Hepatocyte (in vitro differentiated cells): ENCODE data around the gene STK11IP. TPM values are rescaled to one million over a fixed set of nuclear protein-coding genes. Genes with fewer than 3 reads are reported as not detected.

Experiments
- DNase-seq: peaks from one replicate; pipeline ENCODE4 v3.0.0-alpha.2; 2016; ENCODE audit warnings: low spot score
- H2AFZ ChIP-seq: fragments of 200-600 bp; sonication (generic); 2 replicates; pipeline ENCODE4 v1.6.0; 2016; ENCODE audit warnings: antibody characterized with exemption, mild to moderate bottlenecking
- H3K27ac ChIP-seq: fragments of 200-600 bp; sonication (generic); 2 replicates; pipeline ENCODE4 v1.5.1; 2016; ENCODE audit warnings: mild to moderate bottlenecking
- H3K27me3 ChIP-seq: fragments of 200-600 bp; sonication (generic); 2 replicates; pipeline ENCODE4 v1.6.1; 2016
- H3K36me3 ChIP-seq: fragments of 200-600 bp; sonication (generic); replicated peaks from 2 replicates; pipeline ENCODE4 v1.5.1; 2016; ENCODE audit warnings: low read depth; ENCODE audit not compliant: insufficient read depth
- H3K4me1 ChIP-seq: fragments of 200-600 bp; sonication (generic); 2 replicates; pipeline ENCODE4 v1.5.1; 2016; ENCODE audit warnings: mild to moderate bottlenecking, moderate library complexity; ENCODE audit not compliant: insufficient read depth
- H3K4me2 ChIP-seq: fragments of 200-600 bp; sonication (generic); 2 replicates; pipeline ENCODE4 v1.6.0; 2016
- H3K4me3 ChIP-seq: fragments of 200-600 bp; sonication (generic); 2 replicates; pipeline ENCODE4 v1.5.1; 2016; ENCODE audit warnings: mild to moderate bottlenecking
- H3K79me2 ChIP-seq: fragments of 200-600 bp; sonication (generic); 2 replicates; pipeline ENCODE4 v1.6.0; 2017; ENCODE audit warnings: mild to moderate bottlenecking
- H3K9me2 ChIP-seq: fragments of 200-600 bp; sonication (generic); replicated peaks from 2 replicates; pipeline ENCODE4 v1.6.0; 2017; ENCODE audit warnings: mild to moderate bottlenecking; ENCODE audit not compliant: insufficient read depth
- H3K9me3 ChIP-seq: fragments of 200-600 bp; sonication (generic); 2 replicates; pipeline ENCODE4 v1.5.1; 2016; ENCODE audit warnings: low read depth, mild to moderate bottlenecking
- H4K20me1 ChIP-seq: fragments of 200-600 bp; sonication (generic); 2 replicates; pipeline ENCODE4 v1.6.0; 2016; ENCODE audit warnings: mild to moderate bottlenecking; ENCODE audit not compliant: insufficient read depth, poor library complexity, severe bottlenecking
- EZH2 ChIP-seq: fragments of 200-600 bp; sonication (generic); IDR thresholded peaks from 2 replicates; pipeline ENCODE4 v1.6.1; 2016; ENCODE audit warnings: antibody characterized with exemption, mild to moderate bottlenecking, borderline replicate concordance
- EZH2phosphoT487 ChIP-seq: fragments of 200-600 bp; sonication (generic); IDR thresholded peaks from one replicate; pipeline ENCODE4 v1.6.1; 2018; ENCODE audit warnings: antibody characterized with exemption, mild to moderate bottlenecking, low read depth, moderate library complexity; ENCODE audit not compliant: unreplicated experiment, severe bottlenecking
- WGBS: methylation state at CpG from one replicate; pipeline ENCODE4 v1.1.6; 2016; ENCODE audit warnings: low lambda C conversion rate; ENCODE audit errors: missing lambda C conversion rate; 5-methylcytosine and 5-hydroxymethylcytosine counted together
- polyA plus RNA-seq: library from polyadenylated mRNA; unstranded; fragments of >200 nt; fragmentation: Nextera tagmentation; extraction: Ambion mirVana; gene quantifications from 2 replicates; pipeline ENCODE4 v1.2.1, GENCODE V29; 2016
- total RNA-seq: library from RNA; depleted of rRNA; stranded (reverse); fragments of >200 nt; gene quantifications from 2 replicates; pipeline ENCODE4 v1.2.3, GENCODE V29; 2014
- TF ChIP-seq, protein P1 (sequence below): fragments of 200-600 bp; sonication (generic); IDR thresholded peaks from 2 replicates; pipeline ENCODE4 v1.5.1; 2016; ENCODE audit warnings: antibody characterized with exemption, mild to moderate bottlenecking; ENCODE audit not compliant: poor library complexity

The STK11IP gene
- total and polyA plus RNA-seq, 2 experiments from 2014 or later, result 16.7 to 17.6 TPM

DNA sequence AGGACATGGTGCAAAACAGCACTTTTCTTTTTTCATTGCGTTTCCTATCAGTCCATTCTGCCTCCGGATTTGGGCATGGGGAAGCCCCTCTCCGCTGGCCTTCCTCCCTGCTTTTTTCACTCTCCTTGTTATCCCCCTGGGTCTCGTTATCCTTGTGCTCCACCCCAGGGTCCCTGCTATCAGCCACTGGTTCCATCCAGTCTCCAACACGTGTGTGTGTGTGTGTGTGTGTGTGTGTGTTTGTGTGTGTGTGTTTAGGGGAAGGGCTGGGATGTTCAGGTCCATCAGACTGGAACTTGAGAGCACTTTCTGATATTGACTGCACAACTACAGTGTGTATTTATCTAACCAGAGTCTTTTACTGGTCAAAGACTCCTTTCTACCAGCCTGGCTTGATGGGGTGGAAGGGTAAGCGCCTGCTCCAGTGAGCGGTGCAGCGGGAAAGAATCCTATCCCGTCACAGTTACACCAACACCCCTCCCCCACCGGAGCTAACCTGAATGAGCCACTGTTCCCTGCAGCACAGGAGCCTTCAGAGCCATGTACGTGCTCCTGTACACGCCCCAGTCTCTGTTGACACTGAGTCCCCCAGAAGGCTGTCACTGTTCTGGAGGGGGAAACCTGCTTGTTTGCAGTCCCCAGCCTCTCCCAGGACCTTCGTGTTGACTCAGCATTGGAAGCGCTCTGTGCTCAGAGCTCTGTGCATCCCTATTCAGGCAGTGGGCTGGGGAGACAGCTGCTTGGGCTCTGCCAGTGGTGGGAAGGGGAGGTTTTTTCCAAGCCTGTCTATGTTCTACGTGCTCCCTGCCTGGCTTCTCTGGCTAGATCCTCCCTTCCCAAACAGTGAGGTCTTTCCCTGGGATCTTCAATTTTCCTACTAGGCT, 20.9 kb upstream of the STK11IP start:
- no peaks in the 10 kb centered on the region for H4K20me1 ChIP-seq
- no peaks in the 10 kb centered on the region for H3K9me3 ChIP-seq

GRCh38 chr2:219578811-219579613, 18.6 kb upstream of the STK11IP start:
- Histone ChIP-seq H4K20me1 (no peaks in the 10 kb centered on the region), H3K36me3 (no peaks in the 10 kb centered on the region), H3K4me3 (no peak overlapping the region), H3K79me2 (no peaks in the 10 kb centered on the region), H3K4me2 (no peak overlapping the region), H3K9me2 (no peaks in the 10 kb centered on the region), H3K27me3 (no peaks in the 10 kb centered on the region), H3K9me3 (no peaks in the 10 kb centered on the region), H2AFZ (no peak overlapping the region), H3K4me1 (peaks cover 4% of the 10 kb centered on the region), H3K27ac (peak overlapping the region; percentile 64)
- TF ChIP-seq, protein P1, sequence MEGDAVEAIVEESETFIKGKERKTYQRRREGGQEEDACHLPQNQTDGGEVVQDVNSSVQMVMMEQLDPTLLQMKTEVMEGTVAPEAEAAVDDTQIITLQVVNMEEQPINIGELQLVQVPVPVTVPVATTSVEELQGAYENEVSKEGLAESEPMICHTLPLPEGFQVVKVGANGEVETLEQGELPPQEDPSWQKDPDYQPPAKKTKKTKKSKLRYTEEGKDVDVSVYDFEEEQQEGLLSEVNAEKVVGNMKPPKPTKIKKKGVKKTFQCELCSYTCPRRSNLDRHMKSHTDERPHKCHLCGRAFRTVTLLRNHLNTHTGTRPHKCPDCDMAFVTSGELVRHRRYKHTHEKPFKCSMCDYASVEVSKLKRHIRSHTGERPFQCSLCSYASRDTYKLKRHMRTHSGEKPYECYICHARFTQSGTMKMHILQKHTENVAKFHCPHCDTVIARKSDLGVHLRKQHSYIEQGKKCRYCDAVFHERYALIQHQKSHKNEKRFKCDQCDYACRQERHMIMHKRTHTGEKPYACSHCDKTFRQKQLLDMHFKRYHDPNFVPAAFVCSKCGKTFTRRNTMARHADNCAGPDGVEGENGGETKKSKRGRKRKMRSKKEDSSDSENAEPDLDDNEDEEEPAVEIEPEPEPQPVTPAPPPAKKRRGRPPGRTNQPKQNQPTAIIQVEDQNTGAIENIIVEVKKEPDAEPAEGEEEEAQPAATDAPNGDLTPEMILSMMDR, result no peak
- TF ChIP-seq EZH2 (no peak), EZH2phosphoT487 (no peak)
- DNase-seq, result no peak
- 79% methylated on average over 8 of the region's 8 CpGs for WGBS

More for the DNA sequence above, 20.9 kb upstream of the STK11IP start:
- 21% methylated on average over 15 of the region's 15 CpGs for WGBS
- TF ChIP-seq EZH2, result no peak
- TF ChIP-seq, protein P1, result no peak
- no peak for TF ChIP-seq EZH2phosphoT487
- Histone ChIP-seq H3K4me2 (peak overlapping the region; percentile 35), H3K9me2 (no peaks in the 10 kb centered on the region), H3K36me3 (no peaks in the 10 kb centered on the region), H3K27ac (peak overlapping the region; percentile 59), H2AFZ (no peak overlapping the region), H3K4me3 (no peak overlapping the region), H3K27me3 (no peaks in the 10 kb centered on the region), H3K4me1 (peaks cover 12% of the 10 kb centered on the region), H3K79me2 (no peaks in the 10 kb centered on the region)
- peak; percentile 86 for DNase-seq

DNA sequence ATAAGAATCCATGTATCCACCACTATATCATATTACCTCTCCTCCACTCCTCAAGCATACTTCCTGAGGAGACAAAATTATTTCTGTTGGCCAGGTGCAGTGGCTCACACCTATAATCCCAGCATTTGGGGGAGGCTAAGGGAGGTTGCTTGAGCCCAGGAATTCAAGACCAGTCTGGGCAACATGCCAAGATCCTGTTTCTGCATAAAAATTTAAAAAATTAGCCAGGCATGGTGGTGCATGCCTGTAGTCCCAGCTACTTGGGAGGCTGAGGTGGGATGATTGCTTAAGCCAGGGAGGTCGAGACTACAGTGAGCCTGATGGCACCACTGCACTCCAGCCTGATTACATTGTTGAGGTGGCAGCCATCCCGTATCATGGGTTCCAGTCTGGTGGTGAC, 16.3 kb upstream of the STK11IP start:
- Histone ChIP-seq H3K9me2 (no peaks in the 10 kb centered on the region), H4K20me1 (no peaks in the 10 kb centered on the region), H3K36me3 (no peaks in the 10 kb centered on the region), H3K4me2 (no peak overlapping the region), H3K79me2 (no peaks in the 10 kb centered on the region), H3K27me3 (no peaks in the 10 kb centered on the region), H2AFZ (no peak overlapping the region), H3K4me1 (peaks cover 4% of the 10 kb centered on the region), H3K4me3 (no peak overlapping the region), H3K9me3 (no peaks in the 10 kb centered on the region), H3K27ac (no peak overlapping the region)
- DNase-seq, result no peak
- TF ChIP-seq EZH2 (no peak), EZH2phosphoT487 (no peak)
- TF ChIP-seq, protein P1, result no peak
- WGBS, result 79% methylated on average over 2 of the region's 2 CpGs
